NB4 (cell line): ENCODE results near the gene DCC.

Source experiments
- CTCF ChIP-seq: IDR thresholded peaks from one replicate; pipeline ENCODE4 v1.5.1; 2012; ENCODE audit warnings: low read depth, low read length
- MYC ChIP-seq: IDR thresholded peaks from 2 replicates; pipeline ENCODE4 v1.6.1; 2011; ENCODE audit warnings: low read depth, low read length
- POLR2A ChIP-seq: IDR thresholded peaks from 2 replicates; pipeline ENCODE4 v1.6.1; 2011; ENCODE audit warnings: mild to moderate bottlenecking; ENCODE audit not compliant: insufficient read length; ENCODE audit errors: extremely low read depth

- TF ChIP-seq CTCF (no peak), POLR2A (no peak), MYC (no peak)
These were observed 1020.8 kb downstream of the DCC start for GRCh38 chr18:53360501-53361443.
